K562 treated with DMSO at 1 percent for 12 hours (cell line): ENCODE data around the gene IL20RA. TPM values are rescaled to one million over a fixed set of nuclear protein-coding genes. Genes with fewer than 3 reads are reported as not detected.

Experiments used
- total RNA-seq: library from RNA; unstranded; fragments of 300-600 nt; gene quantifications from 2 replicates; pipeline ENCODE4 v1.2.3, GENCODE V29; 2022; ENCODE audit not compliant: insufficient read depth

Gene IL20RA, protein sequence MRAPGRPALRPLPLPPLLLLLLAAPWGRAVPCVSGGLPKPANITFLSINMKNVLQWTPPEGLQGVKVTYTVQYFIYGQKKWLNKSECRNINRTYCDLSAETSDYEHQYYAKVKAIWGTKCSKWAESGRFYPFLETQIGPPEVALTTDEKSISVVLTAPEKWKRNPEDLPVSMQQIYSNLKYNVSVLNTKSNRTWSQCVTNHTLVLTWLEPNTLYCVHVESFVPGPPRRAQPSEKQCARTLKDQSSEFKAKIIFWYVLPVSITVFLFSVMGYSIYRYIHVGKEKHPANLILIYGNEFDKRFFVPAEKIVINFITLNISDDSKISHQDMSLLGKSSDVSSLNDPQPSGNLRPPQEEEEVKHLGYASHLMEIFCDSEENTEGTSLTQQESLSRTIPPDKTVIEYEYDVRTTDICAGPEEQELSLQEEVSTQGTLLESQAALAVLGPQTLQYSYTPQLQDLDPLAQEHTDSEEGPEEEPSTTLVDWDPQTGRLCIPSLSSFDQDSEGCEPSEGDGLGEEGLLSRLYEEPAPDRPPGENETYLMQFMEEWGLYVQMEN
- not detected in 2 replicates for total RNA-seq

DNA sequence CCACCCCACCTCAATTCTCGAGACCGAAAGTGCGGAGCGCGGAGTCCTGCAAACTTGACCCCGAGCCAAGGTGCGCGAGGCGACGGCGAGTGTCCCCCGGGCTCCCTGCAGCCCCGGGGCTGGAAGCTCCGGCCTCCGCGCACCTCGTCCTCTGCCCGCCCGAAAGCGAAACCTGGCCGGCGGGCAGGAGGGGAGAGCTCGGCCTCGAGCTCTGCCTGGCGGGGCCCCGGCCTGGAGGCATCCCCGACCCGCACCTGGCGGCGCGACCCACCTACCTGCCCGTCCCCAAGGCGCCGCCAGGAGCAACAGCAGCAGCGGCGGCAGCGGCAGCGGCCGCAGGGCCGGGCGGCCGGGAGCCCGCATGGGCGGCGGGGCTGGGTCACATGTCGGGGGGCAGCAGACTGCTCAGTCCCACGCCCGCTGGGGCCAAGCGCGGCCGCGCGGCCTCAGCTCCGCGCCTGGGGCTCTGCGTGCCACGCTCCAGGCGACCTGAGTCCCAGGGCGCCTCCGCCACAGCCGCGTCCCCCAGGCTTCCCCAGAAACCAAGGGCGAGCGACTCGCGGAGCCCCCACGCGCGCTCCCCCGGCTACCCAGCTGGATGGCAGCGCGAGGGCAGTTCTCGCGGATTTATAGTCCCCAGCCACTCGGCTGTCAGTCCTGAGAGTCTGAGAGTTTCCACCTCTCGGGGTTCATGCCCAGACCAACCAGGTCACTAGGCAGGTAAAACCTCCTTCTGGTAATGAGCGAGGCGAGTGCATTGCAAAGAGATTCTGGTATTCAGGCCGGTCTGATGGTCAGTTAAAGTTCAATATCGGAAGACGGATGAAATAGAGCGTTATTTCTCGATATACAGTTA is at the start of gene IL20RA:
IL20RA (minus strand) TSS at position 600 of the 856 bp plus-strand sequence; CDS start at position 363, 237 bp downstream.

Other genes starting within 250 kb of the IL20RA start
- gene PEX7, start 222.4 kb downstream of the IL20RA start, total RNA-seq = 5.8 and 6.8 TPM in 2 replicates
- gene SLC35D3, start 122.7 kb downstream of the IL20RA start, total RNA-seq = not detected in 2 replicates
- not detected in 2 replicates for gene IL22RA2, start 128.7 kb upstream of the IL20RA start, total RNA-seq
- gene IFNGR1, start 174.4 kb upstream of the IL20RA start, total RNA-seq = 17.3 and 38.3 TPM in 2 replicates